Measurements from ENCODE around the gene CACNA2D2.

CACNA2D2 gene

DNA sequence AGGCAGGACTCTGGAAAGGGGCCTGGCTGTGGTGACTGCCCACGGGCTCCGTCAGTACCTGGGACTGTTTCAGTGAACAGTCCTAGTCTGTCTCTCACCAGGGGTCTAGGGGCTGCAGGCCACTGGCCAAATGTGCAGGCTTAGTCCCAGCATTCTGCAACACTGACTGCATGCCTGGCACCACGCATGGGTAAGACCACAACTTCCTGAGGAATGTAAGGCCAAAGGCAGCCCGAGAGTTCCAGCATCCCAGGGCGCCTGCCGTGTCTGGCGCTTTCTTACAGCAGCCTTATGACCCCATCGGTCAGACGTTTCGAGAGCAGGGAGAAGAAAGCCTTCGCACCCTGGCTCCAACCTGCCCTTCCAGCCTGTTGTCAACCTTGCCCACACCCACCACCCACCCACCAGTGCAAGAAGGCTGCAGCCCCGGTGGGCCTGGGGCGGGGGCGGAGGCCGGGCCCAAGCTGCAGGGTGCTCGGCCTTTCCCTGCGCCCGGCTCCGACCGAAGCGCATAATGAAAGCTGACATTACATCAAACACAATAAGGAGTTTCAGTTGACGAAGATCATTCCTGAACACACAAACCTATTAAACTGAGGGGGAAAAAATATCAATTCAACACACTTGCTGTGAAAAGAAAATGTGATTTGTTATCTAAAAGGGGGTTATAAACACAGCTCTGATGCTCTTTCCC, 114.6 kb downstream of the CACNA2D2 start:
- no peak for DNase-seq

GRCh38 chr3:50388016-50388719, 115.3 kb downstream of the CACNA2D2 start:
- no peak for DNase-seq

GRCh38 chr3:50385754-50386153, 117.7 kb downstream of the CACNA2D2 start:
- DNase-seq, result no peak

GRCh38 chr3:50383750-50384149, 119.7 kb downstream of the CACNA2D2 start:
- DNase-seq, result no peak

- DNase-seq, result no peak
These were observed 120.7 kb downstream of the CACNA2D2 start for GRCh38 chr3:50382722-50383121.

DNA sequence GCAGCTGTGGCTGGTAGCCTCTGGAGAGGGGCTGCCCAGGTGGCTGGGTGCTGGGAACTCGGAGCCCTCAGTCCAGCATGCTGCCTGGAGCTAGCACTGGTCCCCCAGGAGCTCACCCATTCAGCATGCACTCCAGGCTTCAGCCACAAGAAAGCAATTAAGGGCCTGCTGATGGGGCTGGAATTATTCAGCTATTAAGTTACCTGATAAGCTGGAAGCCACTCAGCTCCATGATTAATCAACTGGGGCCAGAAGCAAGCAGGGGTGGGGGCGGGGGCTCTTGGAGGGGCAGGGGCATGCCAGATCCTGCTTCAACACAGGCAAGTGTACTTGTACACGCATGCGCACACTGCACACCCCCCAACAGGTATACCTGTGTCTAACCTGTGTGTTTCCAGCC, 122.1 kb downstream of the CACNA2D2 start:
- DNase-seq, result no peak

GRCh38 chr3:50380405-50381085, 122.9 kb downstream of the CACNA2D2 start:
- no peak for DNase-seq

GRCh38 chr3:50378757-50379156, 124.7 kb downstream of the CACNA2D2 start:
- no peak for DNase-seq

DNA sequence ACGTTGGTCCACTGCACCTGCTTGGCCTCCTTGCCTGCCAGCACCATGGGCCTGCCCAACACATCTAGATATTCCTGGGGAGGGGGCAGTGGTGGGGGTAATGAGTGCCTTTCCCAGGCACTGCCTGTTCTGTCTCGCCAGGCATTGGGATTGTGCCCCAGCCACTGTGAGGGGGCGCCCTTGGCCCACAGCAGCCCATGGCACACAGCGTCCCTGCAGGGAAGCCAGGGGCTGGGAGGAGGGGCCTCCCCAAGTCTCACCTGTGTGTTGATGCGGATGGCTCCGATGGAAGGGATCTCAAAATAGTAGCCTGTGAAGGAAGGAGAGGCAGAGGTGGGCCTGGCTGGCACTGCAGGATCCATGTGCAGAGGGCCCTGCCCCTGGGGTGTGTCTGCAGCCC, 125.4 kb downstream of the CACNA2D2 start:
- no peak for DNase-seq

DNA sequence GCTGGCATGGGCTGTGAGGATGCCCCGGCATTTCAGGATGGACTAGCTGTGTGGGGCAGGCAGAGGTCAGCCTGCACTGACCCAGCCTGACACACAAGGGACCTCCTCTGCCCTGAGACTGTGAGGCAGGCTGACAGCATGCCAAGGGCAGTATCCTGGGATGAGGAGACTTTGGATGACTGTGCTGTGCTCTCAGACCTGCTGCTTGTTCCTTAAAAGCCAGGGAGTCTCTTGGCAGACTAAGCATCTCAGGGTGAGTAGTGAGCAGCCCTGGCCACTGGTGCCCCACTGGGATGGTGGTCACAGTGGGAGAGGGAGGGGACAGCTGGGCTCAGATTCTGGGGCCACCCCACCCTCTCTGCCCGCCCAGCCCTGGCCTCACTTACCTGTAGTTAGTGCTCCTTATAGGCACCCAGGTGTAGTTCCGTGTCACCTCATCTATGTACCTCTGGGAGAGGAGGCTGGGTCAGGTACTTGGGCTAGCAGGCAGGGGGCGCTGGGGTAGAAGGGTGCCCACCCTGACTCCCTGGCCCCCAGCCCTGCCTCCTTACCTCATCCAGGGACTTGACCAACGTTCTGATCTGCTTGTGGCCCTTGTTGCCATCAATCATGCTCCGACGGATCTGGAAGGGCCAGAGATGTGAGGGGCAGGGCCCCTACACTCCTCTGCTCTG, 128.0 kb downstream of the CACNA2D2 start:
- DNase-seq, result no peak

DNA sequence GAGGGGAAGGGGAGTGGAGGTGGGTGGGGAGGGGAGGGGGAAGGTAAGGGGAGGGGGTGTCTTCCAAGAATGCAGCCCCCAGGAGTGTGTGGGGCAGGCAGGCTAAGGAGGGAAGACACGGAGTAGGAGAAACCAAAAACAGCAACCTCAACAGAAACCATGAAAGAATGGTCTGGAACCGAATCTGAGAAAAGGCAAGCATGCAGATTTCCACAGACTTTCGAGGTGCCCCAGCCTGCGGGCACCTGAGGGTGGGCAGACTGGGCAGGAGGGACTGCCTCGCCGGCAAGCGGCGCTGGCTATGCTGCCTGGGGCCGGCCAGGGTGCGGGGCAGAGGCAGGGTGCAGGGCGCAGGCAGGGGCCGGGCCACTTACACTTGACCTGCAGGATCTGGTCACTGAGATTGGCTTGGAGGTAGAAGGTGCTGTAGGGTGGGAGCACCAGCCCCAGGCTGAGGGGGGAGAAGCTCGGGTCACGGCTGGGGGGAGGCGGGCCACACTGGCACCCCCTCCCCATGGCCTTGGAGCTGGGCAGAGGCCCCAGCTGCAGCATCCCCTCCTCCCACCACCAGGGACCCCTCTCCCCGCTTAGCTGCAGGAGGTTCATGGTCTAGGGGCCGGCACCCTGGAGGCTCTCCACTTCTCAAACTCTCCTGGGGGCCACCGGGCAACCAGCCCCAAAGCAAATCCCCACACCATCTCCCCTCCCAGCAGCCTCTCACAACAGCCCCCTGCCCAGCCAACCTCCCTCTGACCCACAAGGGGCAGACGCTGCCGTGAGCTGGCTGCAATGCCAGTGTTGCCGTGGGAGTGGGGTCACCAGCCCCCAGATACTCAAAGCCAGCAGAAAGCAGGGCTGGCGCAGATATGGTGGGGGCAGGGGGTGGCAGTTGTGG, 128.8 kb downstream of the CACNA2D2 start:
- DNase-seq, result no peak

- DNase-seq, result no peak
These were observed 130.0 kb downstream of the CACNA2D2 start for GRCh38 chr3:50373146-50374051.

DNA sequence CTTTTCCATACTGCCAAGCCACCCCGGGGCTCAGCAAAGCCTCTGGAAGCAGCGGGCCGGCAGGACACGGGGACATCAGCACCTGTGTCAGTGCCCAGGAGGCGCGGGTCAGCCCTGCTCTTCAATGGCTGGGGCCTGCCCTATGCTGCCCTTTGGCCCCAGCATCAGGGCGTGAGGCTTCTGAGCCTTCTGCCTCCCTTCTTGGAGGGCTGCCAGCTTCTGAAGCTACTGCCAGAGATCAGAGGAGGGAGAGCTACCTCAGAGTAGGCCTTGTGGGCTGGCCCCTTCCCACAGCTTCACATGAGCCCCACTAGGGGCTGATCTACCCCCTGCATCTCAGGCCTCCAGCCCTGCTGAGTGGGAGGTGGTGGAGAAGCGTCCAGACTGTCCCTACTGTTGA, 131.1 kb downstream of the CACNA2D2 start:
- no peak for DNase-seq

DNA sequence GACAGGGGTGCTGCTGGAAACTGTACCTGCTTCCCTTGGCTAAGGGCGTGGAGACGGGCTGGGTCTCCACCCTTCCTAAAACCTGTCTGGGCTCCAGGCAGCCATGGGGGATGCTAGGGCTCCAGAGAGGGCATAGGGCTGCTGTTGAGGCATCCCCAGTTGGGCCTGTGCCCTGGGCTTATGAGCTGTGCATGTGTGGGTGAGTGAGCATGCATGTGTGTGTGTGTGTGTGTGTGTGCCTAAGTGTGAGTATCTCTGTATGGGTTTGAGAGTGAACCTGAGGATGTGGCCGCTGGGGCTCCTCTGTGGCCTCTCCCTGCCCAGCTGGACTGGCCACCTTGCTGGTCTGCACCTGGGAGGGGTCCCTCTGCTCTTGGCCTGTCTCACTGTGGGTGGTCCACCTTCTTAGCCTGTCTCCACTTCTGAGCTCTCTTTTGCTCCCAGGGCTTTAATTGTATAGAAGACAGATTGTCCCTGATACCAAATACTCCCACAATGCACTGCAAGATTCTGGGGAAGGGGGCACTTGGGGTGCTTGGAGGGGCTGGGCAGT, 132.2 kb downstream of the CACNA2D2 start:
- DNase-seq, result no peak

- no peak for DNase-seq
These were observed 132.8 kb downstream of the CACNA2D2 start for GRCh38 chr3:50370594-50370993.

DNA sequence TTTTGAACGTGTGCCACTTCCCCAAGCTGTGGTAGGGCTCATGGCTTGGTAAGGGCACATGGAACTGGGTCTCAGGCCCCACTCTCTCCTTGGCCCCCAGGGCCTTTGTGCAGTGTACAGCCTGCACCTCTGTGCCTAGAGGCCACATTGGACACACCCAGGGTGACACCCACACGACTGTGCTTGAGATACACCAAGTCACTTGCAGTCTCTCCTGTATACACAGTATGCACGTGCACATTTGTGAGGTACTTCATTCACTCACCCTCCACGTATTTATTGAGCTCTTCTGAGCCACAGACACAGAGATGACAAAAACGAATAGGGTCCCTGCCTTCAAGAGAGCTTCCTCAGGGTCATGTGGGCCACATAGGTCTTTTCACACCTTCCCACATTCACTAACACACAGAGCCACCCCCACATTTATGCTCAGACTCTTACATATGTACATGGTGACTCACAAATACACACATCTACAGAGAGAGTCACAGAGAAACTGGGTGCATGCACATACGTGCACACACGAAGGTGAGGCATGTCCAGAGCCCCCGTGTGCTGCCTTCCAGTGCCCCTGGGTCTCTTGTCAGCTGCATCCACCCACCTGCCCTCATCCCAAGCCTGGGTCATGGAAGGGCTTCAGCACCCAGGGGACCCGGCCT, 134.3 kb downstream of the CACNA2D2 start:
- no peak for DNase-seq

- DNase-seq, result no peak
These were observed 137.6 kb downstream of the CACNA2D2 start for GRCh38 chr3:50365842-50366220.

GRCh38 chr3:50365080-50365841, 138.2 kb downstream of the CACNA2D2 start:
- DNase-seq, result peak; percentile 95 to 97

DNA sequence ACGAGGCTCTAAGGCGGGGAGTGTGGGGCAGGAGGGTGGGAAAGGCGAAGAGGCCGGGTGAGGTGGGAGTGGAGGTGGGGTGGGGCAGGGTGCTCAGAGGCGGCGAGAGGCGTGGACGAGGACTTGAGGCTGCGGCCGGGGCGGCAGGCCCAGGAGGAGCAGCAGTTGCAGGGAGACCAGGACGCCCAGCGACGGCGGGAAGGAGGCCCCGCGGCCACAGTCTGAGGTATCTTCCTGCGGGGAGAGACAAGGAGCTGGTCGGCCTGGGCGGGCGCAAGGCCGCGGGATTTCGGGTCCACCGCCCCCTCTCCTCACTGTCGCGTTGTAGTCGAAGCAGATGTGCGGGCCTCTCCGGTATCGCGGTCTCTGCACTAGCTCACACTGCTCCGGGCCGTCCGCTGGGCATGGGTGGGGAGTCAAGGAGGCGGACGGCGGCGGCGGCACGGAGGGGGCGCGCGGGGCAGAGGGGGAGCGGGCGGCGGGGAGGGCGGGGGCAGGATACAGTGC, 138.8 kb downstream of the CACNA2D2 start:
- DNase-seq, result no peak

DNA sequence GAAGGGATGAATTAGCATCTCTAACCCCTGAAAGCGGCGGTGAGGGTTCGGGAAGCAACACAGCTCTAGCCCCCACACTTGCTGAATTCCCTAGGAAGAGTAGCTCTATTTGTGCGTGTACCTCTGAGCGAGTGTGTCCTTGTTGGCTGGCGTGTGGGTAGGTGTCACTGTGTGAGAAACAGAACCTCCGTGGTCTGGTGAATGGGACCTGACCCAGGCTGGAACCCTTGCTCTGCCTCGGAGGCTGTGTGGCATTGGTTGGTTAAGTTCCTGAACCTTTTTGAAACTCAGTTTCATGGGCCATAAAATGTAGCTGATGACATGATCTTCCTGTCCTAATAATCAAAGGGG, 143.7 kb downstream of the CACNA2D2 start:
- DNase-seq, result no peak

Measured in CD4-positive, alpha-beta T cell treated with Interferon alpha-2 for 1 hour (primary cell).